Limb (tissue), 2 donors: Measurements from ENCODE around the gene PRSS38.

ENCODE experiments used
- DNase-seq, 2 donors: peaks; one replicate each; pipeline ENCODE4 v3.0.0-alpha.2; 2016; ENCODE audit errors: extremely low spot score in 2 of 2

PRSS38 gene

GRCh38 chr1:227793079-227793947 is 22.2 kb upstream of the PRSS38 start:
- DNase-seq, result no peak

DNA sequence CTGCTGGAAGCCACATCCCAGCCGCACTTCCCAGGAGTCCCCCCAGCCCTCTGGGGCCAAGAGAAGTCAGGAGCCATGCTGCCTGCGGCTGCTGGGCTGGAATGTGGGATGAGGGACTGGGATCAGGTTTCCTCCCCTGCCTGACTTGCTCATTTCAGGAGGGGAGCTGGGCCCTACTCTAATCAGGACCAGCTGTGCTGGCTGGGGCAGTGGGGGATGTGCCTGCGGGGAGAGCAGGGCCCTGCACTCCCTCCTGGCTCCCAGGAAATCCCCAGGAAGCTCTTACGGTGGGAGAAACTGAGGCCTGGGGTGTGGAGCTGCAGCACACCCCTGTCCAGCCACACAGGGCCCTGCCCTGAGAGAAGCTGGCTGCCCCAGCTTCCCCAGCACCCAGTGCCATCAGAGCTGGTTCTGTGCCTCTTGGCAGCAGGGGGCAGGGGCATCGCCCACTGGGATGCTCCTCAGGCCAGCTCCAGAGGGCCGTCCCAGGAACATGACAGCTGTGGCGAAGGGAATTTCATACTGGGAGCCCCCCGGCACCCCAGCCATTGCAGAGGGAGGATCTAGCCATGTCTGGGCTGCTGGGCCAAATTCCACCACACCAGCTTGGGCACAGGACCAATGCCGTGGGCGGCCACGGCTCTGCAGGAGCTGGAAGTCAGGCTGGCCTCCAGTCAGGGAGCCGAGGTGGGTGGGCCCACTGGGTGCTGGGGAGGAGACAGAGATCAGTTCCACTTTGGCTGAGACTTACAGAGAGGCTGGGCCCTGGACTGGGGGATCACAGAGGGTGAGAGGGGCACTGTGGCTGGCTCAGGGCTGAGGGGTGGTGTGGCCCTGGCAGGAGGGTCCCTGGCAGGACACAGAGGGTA is 21.3 kb upstream of the PRSS38 start:
- peak; percentile 75 to 78 for DNase-seq

DNA sequence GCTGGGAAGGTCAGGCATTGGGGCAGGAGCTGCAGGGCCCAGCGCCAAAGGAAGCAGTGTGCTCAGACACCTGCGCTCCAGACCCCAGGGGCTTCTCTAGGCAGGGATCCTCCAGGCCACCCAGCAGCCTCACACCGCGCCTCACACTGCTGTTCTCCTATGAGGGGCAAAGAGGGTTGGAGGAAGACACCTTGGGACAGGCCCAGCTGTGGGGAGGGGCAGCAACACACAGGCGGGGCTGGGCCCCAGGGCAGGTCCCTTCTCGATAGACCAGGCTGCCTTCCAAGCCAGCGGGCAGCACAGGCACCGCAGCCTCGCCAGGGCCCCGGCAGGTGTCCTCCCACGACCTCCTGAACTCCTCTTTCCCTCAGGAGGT is 20.7 kb upstream of the PRSS38 start:
- no peak for DNase-seq

DNA sequence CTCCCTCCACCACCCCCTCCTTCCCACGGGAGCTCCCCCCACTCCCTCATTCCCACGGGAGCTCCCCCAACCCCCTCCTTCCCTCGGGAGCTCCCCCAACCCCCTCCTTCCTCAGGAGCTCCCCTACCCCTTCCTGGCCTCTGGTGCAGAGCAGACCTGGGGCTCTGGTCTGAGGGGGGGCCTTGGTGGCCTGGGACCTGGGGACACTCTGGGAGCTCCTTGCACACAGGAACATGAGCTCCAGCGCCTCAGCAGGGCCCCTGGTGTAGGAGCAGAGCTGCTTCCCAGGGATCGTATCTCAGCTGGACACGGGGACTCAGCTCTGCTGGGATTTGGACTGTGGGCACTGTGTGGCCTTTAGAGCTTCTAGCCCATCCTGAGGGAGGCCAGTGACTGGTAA is 19.7 kb upstream of the PRSS38 start:
- no peak for DNase-seq

- no peak for DNase-seq
Observed at GRCh38 chr1:227796359-227796915, 19.0 kb upstream of the PRSS38 start.

DNA sequence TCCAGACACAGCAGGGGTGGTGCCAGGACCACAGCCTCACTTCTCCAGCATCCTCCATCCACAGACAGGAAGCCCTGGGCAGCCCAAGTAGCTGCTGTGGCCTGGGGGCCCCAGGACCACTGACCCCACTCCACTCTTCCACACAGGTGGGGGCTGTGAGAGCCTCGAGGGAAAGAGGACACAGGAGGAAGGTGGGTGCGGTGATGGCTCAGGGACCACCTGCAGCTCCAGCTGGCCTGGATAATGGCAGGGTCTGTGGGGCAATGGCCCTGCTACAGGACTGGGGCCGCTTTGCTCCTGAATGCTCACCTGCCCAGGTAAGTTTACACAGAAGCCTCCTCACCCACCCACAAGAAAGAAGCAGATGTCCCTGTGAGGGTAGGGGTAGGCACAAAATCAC is 18.3 kb upstream of the PRSS38 start:
- no peak for DNase-seq

DNA sequence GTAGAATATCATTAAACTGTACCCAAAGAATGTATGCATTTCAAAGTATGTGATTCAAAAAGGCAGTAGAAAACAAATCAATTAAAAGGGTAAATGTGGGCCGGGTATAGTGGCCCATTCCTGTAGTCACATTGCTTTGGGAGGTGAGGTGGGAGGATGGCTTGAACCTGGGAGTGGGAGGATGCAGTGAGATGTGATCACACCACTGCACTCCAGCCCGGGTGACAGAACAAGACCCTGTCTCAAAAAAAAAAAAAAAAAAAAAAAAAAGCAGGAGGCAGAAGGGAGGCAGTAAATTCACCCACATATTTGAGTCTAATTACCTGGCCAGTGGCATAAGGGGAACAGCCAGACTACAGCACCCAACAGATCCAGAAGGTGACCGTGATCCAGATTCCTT is 17.9 kb upstream of the PRSS38 start:
- DNase-seq, result no peak

DNA sequence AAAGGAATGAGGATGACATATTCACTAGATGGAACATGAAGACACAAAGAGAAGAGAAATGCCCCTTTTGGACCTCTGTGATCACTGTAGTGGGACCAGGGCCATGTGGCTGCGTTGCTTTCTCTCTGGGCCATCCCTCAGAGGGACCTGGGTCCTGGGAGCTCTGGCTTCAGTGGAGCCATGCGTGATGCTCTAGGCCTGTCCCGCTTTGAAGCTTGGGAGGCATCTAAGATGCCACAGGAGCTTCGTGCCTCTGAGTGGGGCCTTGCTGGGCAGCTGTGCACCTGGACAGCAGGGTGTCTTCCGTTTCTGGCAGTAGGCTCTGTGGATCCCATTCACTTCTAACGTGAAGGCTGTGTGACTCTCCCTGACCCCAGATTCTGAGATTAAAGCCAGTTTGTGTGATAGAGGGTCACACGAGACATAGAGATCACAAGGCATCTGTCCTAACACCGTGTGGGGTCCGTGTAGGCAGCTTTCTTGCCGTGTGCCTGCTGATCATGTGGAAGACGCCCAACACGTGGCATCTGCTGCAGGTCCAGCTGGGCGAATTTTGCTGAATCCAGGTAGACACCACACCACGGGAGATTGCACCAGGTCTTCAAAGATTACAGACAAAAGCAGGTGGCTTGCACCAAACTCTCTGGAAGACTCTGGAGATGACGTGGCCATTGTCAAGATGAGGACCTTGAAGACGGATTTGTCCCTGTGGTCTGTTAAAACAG is 17.2 kb upstream of the PRSS38 start:
- no peak for DNase-seq

GRCh38 chr1:227799756-227800155 is 15.7 kb upstream of the PRSS38 start:
- no peak for DNase-seq

DNA sequence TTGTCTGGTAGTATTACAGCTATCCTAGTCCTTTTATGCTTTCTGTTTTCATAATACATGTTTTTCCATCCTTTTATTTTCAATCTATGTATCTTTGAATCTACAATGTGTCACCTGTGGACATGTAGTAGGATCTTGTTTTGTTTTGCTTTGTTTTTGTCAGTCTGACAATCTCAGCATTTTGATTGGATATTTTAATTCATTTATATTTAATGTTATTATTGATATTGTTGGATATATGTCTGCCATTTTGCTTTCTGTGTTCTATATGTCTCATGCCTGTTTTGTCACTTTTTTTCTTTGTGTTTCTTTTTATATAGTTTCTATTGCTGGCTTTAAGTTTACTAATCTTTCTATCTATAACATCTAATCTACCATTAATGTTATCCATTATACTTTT is 11.5 kb upstream of the PRSS38 start:
- DNase-seq, result no peak

DNA sequence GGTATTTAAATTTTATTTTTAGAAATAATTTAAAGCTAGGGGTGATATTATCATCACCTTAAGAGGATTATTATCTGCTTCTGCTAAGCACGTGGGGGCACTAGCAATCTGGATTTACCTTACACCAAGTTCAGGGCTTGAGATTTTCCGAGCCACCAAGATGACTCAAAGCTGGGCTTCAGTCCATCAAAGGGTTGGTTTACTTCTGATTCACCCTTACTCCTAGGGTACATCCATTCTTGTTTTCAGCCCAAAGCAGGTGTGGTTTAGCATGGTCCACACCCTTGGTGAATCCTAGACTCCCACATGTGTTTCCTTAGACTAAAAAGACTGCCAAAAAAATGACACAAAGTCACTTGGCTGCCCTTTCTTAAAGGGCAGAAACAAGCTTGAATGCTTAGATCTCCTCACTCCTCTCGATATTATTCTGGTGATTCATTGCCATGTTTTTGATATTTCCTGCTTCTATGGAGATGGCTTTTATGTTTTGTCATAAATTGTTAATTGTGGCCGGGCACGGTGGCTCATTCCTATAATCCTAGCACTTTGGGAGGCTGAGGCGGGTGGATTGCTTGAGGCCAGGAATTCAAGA is 9.8 kb upstream of the PRSS38 start:
- no peak for DNase-seq

DNA sequence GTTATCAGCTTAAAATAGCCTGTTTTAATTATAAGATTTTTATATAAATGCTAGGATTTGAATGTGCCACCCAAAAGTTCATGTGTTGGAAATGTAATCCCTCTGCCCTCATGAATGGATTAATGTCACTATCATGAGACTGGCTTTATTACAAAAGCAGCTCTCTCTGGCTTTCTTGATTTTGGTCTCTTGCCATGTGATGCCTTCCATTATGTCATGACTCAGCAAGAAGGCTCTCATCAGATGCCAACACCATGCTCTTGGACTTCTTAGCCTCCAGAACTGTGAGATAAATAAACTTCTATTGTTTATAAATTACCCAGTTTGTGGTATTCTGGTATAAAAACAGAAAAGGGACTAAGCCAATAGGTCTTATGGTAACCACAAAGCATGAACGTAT is 6.9 kb upstream of the PRSS38 start:
- DNase-seq, result no peak

DNA sequence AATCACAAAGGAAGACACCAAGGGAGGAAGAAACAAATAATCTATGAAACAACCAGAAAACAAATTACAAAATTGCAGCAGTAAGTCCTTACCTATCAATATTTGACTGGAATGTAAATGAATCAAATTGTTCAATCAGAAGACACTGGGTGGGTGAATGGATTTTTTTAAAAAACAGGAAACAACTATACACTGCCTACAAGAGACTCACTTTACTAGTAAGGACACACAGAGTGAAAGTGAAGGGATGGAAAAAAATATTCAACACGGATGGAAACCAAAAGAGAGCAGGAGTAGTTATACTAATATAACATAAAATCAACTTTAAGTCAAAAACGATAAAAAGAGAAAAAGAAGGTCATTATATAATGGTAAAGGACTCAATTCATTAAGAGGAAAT is 6.4 kb upstream of the PRSS38 start:
- DNase-seq, result no peak

- DNase-seq, result no peak
Observed at GRCh38 chr1:227813962-227814361, 1.5 kb upstream of the PRSS38 start.

- no peak for DNase-seq
Observed at GRCh38 chr1:227816750-227817446, 1.4 kb downstream of the PRSS38 start.

DNA sequence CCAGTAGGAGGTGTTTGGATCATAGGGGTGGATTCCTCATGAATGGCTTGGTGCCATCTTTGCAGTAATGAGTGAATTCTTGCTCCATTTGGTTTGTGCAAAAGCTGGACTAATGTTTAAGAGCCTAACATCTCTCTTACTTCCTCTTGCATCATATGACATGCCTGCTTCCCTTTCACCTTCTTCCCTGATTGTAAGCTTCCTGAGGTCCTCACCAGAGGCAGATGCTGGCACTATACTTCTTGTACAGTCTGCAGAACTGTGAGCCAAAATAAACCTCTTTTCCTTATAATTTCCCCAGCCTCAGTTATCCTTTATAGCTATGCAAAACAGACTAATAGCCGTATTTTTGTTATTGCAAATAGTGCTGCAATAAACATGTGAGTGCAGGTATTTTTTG is 8.1 kb downstream of the PRSS38 start:
- DNase-seq, result no peak

DNA sequence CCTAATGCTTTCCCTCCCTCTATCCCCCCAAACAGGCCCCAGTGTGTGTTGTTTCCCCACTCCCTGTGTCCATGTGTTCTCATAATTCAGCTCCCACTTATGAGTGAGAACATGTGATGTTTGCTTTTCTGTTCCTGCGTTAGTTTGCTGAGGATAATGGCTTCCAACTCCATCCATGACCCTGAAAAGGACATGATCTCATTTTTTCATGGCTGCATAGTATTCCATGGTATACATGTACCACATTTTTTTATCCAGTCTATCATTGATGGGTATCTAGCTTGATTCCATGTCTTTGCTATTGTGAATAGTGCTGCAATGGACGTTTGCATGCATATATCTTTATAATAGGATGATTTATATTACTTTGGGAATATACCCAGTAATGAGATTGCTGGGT is 8.7 kb downstream of the PRSS38 start:
- no peak for DNase-seq

DNA sequence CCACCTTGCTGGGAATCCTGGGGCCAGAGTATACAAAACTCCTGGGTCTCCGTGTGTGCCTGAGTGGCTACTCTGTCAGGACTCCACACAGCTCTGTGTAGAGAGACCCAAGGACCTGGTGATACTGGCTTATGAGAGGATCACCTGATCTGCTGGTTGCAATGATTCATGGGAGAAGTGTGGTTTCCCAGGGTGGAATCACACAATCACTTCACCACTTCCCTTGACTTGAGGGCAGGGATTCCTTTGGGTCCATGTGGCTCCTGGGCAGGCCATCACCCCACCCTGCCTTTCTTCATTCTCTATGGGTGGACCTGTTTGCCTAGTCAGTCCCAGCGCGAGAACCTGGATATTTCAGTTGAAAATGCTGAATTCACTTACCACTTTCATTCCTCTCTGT is 13.3 kb downstream of the PRSS38 start:
- no peak for DNase-seq

- DNase-seq, result no peak
Observed at GRCh38 chr1:227838181-227838580, 22.7 kb downstream of the PRSS38 start.

DNA sequence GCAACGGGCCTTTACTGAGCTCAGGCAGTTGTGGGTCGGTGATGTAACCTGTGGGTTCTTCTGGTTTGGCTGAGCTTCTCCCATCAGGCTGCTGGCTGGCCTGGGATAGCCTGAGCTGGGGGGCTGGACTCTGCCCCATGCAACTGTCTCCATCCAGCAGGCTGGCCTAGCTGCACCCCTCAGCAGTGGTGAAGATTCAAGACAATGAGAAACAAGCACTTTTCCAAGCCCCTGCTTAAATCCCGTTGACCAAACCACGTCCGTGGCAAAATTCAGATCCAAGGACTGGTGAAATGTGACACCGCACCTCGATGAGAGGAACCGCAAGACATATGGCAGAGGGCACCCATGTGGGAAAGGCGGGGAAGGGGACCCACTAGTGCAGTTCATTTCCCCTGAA is 25.6 kb downstream of the PRSS38 start:
- DNase-seq, result no peak
